Right lobe of liver (tissue), 6 donors: ENCODE measurements around the gene ATP2A1. TPM values are rescaled to one million over a fixed set of nuclear protein-coding genes. Genes with fewer than 3 reads are reported as not detected.
"Not testable (repeated sequence)": the region's sequence is repeated elsewhere in the genome, so short reads cannot be mapped to it uniquely, and the experiment has no call there.

Source experiments
- ATAC-seq, 4 donors: fragments of 200-7000 bp; cut with Tn5 transposase; one replicate each; pipeline ENCODE4 v1.9.1; 2020; ENCODE audit warnings: mild to moderate bottlenecking in 4 of 4, moderate library complexity in 4 of 4
- DNase-seq, 3 donors: peaks; one replicate each; pipeline ENCODE4 v3.0.0-alpha.2; 2020
- H3K27ac ChIP-seq, 3 donors: fragments of 200-600 bp; one replicate each; pipeline ENCODE4 v1.8.0; 2022
- H3K27me3 ChIP-seq, 2 donors: fragments of 200-600 bp; one replicate each; pipeline ENCODE4 v1.8.0; 2022
- H3K36me3 ChIP-seq, 4 donors: fragments of 200-600 bp; sonication (generic) in 1 of 4; one replicate each; pipeline versions ENCODE4 v1.5.1 to v1.8.0; 2017 to 2022; ENCODE audit warnings: control low read depth in 1 of 4
- H3K4me1 ChIP-seq, 4 donors: fragments of 200-600 bp; sonication (generic) in 1 of 4; one replicate each; pipeline versions ENCODE4 v1.5.1 to v1.8.0; 2017 to 2022; ENCODE audit warnings: control low read depth in 1 of 4
- H3K4me3 ChIP-seq, 3 donors: fragments of 200-600 bp; one replicate each; pipeline ENCODE4 v1.8.0; 2022
- H3K9me3 ChIP-seq, 4 donors: fragments of 200-600 bp; sonication (generic) in 1 of 4; one replicate each; pipeline versions ENCODE4 v1.5.1 to v1.8.0; 2017 to 2022; ENCODE audit warnings: control low read depth in 1 of 4
- POLR2A ChIP-seq: fragments of 450-650 bp; IDR thresholded peaks from one replicate; pipeline ENCODE4 v1.6.1; 2017; ENCODE audit warnings: antibody characterized with exemption, mild to moderate bottlenecking
- WGBS: methylation state at CpG from one replicate; pipeline ENCODE4 v1.1.6; 2018; ENCODE audit warnings: low coverage, low lambda C conversion rate; ENCODE audit not compliant: insufficient coverage; ENCODE audit errors: missing lambda C conversion rate; 5-methylcytosine and 5-hydroxymethylcytosine counted together
- intact Hi-C, 2 donors: fragments of 100-400 bp; cut with DNase I; formaldehyde crosslinking; loops; one replicate each; pipeline versions ENCODE4 v1.11.2 to v1.14.1; 2022
- total RNA-seq, 6 experiments: library from RNA; depleted of rRNA in 2 of 6; stranded (reverse); fragments of >200 nt in 2 of 6; fragmentation: NEBNext Ultra II Directional in 3 of 6; extraction: Animal tissue kit (Norgen Biotek cat#: 25700) in 3 of 6; gene quantifications; one replicate each; pipeline versions ENCODE4 v1.1.0 to v1.2.4, GENCODE V29; 2016 to 2023
- TF ChIP-seq, protein P1 (sequence below), 4 donors: fragments of 200-600 bp in 3 of 4; fragments of 450-650 bp in 1 of 4; IDR thresholded peaks; one replicate each; pipeline versions ENCODE4 v1.5.1 to v1.8.0; 2016 to 2022; ENCODE audit warnings: antibody characterized with exemption in 4 of 4, mild to moderate bottlenecking in 2 of 4
- donor health status: DM: no; HTN: yes; CAD: no.
- donor health status: DM: no; HTN: no; CAD: no.
- donor health status: DM: no; HTN: no; CAD: no.
- donor health status: DM: no; HTN: yes; CAD: no.
- donor health status: DM: no; HTN: yes; CAD: no.

ATP2A1 gene
- total RNA-seq, 6 experiments from 2014 or later: 0.42 to 3.6 (median 0.77) TPM

DNA sequence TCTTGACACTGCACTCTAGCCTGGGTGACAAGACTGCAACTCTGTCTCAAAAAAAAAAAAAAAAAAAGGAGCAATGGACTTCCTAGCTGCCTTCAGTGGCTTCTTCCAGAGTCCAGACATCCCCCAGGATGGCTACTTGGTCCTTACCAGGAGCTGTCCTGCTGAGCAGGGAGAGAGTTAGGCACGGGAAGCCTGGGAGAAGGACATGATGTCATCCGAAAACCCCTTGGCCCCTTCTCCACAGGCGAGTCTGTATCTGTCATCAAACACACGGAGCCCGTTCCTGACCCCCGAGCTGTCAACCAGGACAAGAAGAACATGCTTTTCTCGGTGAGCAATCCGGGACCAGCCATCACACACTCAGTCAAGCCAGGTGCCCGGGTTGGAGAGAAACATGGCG is 8.7 kb downstream of the ATP2A1 start:
- Histone ChIP-seq H3K4me3 (no peak overlapping the region), H3K9me3 (no peaks in the 10 kb centered on the region), H3K4me1 (no peaks in the 10 kb centered on the region), H3K27me3 (no peaks in the 10 kb centered on the region), H3K36me3 (no peaks in the 10 kb centered on the region), H3K27ac (no peak overlapping the region)
- intact Hi-C loops: no loop called here
- 60% methylated on average over 7 of the region's 10 CpGs for WGBS
- no peak for TF ChIP-seq POLR2A
- TF ChIP-seq, protein P1, sequence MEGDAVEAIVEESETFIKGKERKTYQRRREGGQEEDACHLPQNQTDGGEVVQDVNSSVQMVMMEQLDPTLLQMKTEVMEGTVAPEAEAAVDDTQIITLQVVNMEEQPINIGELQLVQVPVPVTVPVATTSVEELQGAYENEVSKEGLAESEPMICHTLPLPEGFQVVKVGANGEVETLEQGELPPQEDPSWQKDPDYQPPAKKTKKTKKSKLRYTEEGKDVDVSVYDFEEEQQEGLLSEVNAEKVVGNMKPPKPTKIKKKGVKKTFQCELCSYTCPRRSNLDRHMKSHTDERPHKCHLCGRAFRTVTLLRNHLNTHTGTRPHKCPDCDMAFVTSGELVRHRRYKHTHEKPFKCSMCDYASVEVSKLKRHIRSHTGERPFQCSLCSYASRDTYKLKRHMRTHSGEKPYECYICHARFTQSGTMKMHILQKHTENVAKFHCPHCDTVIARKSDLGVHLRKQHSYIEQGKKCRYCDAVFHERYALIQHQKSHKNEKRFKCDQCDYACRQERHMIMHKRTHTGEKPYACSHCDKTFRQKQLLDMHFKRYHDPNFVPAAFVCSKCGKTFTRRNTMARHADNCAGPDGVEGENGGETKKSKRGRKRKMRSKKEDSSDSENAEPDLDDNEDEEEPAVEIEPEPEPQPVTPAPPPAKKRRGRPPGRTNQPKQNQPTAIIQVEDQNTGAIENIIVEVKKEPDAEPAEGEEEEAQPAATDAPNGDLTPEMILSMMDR (IDR thresholded peaks at IDR 0.05): no peak
- no peak for DNase-seq
- ATAC-seq: no peak

DNA sequence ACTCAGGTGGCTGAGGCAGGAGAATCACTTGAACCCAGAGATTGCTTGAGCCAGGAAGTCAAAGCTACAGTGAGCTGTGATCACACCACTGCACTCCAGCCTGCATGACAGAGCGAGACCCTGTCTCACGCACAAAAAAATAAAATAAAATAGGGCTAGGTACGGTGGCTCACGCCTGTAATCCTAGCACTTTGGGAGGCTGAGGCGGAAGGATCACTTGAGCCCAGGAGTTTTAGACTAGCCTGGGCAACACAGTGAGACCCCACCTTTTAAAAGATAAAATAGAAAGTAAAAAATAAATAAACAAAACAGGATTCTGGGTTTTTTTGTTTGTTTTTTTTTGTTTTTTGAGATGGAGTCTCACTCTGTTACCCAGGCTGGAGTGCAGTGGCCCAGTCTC is 12.1 kb downstream of the ATP2A1 start:
- ATAC-seq, H3K9me3 ChIP-seq, H3K4me3 ChIP-seq, H3K36me3 ChIP-seq, H3K27ac ChIP-seq, intact Hi-C loops, DNase-seq, H3K4me1 ChIP-seq, H3K27me3 ChIP-seq: not testable (repeated sequence)
- 98% methylated on average over 5 of the region's 5 CpGs for WGBS

- intact Hi-C loops: no loop called here
- Histone ChIP-seq H3K27me3 (no peaks in the 10 kb centered on the region), H3K9me3 (no peaks in the 10 kb centered on the region), H3K4me3 (no peak overlapping the region), H3K36me3 (no peaks in the 10 kb centered on the region), H3K27ac (no peak overlapping the region), H3K4me1 (no peaks in the 10 kb centered on the region)
- ATAC-seq (no peak), DNase-seq (no peak)
- WGBS: 73% methylated on average over 11 of the region's 14 CpGs
- TF ChIP-seq, protein P1 (IDR thresholded peaks at IDR 0.05): no peak
- no peak for TF ChIP-seq POLR2A
Observed at GRCh38 chr16:28891964-28892890, 13.9 kb downstream of the ATP2A1 start.

- H3K27ac ChIP-seq: no peak overlapping the region
- H3K4me1 ChIP-seq: no peaks in the 10 kb centered on the region
- ATAC-seq: no peak
- H3K27me3 ChIP-seq: no peaks in the 10 kb centered on the region
- no peak for DNase-seq
- WGBS: 81% methylated on average over 3 of the region's 4 CpGs
- intact Hi-C loops: no loop called here
- no peaks in the 10 kb centered on the region for H3K36me3 ChIP-seq
- no peaks in the 10 kb centered on the region for H3K9me3 ChIP-seq
- H3K4me3 ChIP-seq: no peak overlapping the region
- TF ChIP-seq POLR2A: no peak
- TF ChIP-seq, protein P1 (IDR thresholded peaks at IDR 0.05): no peak
Observed at GRCh38 chr16:28893291-28893690, 15.0 kb downstream of the ATP2A1 start.

- H3K27me3 ChIP-seq: no peaks in the 10 kb centered on the region
- H3K4me1 ChIP-seq: no peaks in the 10 kb centered on the region
- no peaks in the 10 kb centered on the region for H3K36me3 ChIP-seq
- TF ChIP-seq, protein P1 (IDR thresholded peaks at IDR 0.05): no peak
- no peak for TF ChIP-seq POLR2A
- no peak overlapping the region for H3K27ac ChIP-seq
- WGBS: 79% methylated on average over 4 of the region's 4 CpGs
- H3K4me3 ChIP-seq: no peak overlapping the region
- intact Hi-C loops: no loop called here
- DNase-seq: no peak
- H3K9me3 ChIP-seq: no peaks in the 10 kb centered on the region
- no peak for ATAC-seq
Observed at GRCh38 chr16:28895609-28896008, 17.3 kb downstream of the ATP2A1 start.
